GM12875 (cell line): Measurements from ENCODE around the gene SKP2.

ENCODE experiments used
- H3K4me3 ChIP-seq: one replicate; pipeline ENCODE4 v1.5.1; 2011; ENCODE audit warnings: low read depth, low read length, control low read depth
- TF ChIP-seq, protein P1 (sequence below): IDR thresholded peaks from 2 replicates; pipeline ENCODE4 v1.5.1; 2011; ENCODE audit warnings: low read depth, mild to moderate bottlenecking, control low read depth, inconsistent platforms, low read length, moderate library complexity, borderline replicate concordance; ENCODE audit not compliant: insufficient read depth

Gene SKP2

DNA sequence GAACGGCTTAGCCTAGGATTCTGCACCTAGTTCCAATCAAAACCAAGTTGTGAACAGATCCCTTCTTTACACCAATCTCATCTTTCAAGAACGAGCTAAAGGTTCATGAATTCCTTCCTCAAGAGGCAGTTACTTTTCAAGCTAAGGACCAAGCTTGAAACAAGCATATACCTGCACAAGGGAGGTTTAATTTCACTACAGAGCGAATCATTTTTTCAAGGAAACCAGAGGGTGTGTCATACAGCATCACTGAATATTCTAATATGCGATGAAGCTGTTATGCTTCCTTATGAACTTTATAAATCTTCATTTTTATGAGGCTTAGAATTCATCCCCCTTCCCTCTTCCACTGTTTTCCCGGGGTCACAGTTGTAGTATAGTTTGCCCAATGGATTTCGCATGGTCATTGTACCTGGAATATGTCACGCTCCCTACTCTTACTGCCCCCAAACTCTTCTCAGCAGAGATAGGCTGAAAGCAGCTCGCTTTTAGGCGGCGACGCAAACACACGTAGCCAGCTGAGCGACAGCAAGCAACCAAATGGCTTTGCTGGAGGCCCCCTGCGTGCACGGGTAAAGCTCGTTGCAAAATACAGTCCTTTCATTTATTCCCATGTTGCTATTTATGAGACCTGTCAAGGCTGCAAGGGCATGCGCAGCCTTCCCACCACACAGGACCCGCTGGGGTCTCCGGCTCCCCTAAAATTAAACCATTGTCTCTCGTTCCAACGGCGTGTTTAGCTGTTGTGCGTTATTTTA, 1.1 kb upstream of the SKP2 start:
- TF ChIP-seq, protein P1, sequence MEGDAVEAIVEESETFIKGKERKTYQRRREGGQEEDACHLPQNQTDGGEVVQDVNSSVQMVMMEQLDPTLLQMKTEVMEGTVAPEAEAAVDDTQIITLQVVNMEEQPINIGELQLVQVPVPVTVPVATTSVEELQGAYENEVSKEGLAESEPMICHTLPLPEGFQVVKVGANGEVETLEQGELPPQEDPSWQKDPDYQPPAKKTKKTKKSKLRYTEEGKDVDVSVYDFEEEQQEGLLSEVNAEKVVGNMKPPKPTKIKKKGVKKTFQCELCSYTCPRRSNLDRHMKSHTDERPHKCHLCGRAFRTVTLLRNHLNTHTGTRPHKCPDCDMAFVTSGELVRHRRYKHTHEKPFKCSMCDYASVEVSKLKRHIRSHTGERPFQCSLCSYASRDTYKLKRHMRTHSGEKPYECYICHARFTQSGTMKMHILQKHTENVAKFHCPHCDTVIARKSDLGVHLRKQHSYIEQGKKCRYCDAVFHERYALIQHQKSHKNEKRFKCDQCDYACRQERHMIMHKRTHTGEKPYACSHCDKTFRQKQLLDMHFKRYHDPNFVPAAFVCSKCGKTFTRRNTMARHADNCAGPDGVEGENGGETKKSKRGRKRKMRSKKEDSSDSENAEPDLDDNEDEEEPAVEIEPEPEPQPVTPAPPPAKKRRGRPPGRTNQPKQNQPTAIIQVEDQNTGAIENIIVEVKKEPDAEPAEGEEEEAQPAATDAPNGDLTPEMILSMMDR, result no peak
- peak overlapping the region; percentile 92 for H3K4me3 ChIP-seq

DNA sequence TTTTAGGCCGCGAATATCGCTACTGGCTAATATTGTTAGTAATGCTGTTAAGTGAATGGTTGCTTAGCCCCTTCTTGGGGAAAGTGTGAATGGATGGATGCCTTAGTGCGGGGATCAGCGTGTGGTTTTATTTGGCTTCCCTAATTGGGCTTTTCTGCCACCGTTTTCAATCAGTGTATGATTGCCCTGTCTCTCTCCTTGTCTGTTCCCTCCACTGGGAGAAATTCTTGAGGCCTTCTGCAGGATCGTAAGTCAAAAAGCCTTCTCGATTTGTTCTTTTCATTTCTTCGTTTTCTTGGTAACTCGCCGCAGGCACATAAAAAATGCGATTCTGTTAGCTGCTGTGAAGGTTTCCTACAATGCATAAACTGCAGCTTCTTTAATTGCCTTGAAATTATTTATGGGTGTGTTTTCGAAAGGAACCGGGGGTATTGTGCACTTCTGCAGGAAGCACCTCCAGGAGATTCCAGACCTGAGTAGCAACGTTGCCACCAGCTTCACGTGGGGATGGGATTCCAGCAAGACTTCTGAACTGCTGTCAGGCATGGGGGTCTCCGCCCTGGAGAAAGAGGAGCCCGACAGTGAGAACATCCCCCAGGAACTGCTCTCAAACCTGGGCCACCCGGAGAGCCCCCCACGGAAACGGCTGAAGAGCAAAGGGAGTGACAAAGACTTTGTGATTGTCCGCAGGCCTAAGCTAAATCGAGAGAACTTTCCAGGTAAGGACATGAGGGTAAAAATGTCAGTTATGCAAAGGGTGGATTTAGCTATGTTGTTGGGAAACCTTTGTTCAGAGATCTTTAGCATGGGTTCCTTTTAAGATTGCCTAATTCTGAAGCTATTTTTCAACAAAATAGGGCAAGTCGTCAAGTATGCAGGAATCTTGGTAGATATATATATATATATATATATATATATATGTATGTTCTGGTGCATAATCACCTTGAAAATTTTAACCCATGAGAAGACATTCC, 700 bp downstream of the SKP2 start:
- TF ChIP-seq, protein P1, result no peak
- peak overlapping the region; percentile 92 for H3K4me3 ChIP-seq

DNA sequence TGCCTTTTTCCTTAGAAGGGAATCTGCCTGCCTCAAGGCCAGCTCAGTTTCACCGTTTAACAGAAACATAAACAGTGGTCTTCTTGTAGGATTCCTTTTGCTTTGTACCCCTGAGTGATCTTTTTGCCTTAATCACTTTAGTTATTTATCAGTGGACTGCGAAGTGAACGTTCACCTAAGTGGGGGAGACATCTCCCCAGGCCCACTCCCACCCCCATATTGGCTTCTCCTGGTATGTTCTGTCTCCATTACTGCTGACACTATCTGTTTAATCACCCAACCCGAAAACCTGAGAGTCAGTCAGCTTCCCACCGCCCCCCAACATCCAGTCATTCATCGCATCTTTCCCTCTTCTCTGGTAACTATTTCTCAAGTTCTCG, 1.4 kb downstream of the SKP2 start:
- TF ChIP-seq, protein P1, result no peak
- H3K4me3 ChIP-seq, result no peak overlapping the region

DNA sequence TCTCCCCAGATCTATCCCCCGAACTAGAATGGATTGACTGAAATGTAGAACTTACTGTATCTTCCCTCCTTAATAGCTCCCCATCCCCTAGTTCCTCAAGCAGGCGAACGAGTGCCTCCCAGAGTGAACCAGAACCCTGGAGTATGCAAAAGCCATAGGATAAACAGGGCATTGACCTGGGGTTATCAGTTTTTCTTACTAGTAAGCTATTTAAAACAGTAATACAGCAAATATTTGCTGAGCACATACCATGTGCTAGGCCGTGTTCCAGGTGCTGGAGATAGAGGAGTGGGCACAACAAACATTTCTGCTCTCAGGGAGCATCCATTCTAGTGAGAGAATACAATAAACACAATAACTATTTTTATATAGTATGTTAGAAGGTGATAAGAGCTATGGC, 1.8 kb downstream of the SKP2 start:
- TF ChIP-seq, protein P1, result no peak
- no peak overlapping the region for H3K4me3 ChIP-seq

DNA sequence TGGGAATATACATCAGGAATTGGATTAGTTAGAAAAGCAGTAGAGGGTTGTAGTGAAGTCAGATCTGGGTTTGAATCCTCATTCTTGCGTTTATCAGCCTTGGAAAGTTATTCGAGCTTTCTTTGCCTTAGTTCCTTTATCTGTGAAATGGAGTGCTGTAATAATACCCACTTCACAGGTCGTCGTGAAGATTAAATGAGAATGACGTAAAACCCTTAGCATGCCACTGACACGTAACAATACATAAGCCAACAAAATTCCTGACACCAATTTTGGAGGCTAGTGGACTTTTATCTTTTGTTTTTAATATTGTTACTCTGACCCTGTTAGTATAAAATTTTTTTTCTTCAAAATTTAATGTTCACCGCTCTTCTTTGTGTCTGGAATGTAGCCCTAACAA, 3.4 kb downstream of the SKP2 start:
- no peak overlapping the region for H3K4me3 ChIP-seq
- TF ChIP-seq, protein P1, result no peak

DNA sequence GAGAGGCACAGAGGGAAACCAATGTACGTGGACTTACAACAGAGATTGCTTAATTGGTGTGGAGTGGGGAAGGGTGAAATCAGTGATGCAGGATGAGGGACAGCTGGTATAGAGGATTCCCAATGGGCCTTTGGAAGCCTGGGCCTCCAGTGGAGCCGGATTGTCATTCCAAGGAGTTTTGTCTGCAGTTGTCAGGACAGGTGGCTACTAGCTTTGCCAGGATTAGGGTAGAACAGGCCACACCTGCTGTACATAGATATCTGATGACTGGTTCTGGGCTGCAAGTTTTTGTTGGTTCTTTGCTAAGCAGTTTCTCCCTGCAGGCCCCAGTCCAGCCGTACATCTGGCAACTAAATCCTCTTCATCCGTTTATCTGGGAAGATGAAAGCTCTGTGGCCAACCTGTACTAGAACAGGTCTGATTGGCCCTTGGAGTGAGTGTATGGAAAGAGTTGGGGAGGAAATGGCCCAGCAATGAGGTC, 4.2 kb downstream of the SKP2 start:
- no peak overlapping the region for H3K4me3 ChIP-seq
- TF ChIP-seq, protein P1, result no peak

DNA sequence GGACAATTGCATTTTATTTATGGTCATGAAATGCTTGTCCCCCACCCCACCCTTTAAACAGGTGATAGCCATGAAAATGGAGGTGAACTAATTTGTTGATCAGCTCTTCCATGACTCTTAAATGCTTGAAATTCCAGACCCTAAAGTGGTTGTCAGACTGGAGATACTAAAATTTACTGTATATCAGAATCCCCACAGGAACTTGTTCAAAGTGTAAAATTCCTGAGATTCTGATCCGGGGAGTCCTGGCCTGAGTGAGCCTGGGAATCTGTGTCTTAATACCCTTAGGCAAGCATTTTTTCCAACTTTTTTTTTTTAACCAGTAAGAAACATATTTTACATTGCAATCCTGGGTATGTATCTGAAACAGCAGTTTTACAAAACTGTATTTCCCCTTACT, 4.7 kb downstream of the SKP2 start:
- TF ChIP-seq, protein P1, result no peak
- H3K4me3 ChIP-seq, result no peak overlapping the region
